HG02642 (cell line): ENCODE data around the gene RNF8.

Experiments used
- ATAC-seq: cut with Tn5 transposase; IDR thresholded peaks from one replicate; pipeline ENCODE4 v1.9.1; 2021; ENCODE audit warnings: mild to moderate bottlenecking; ENCODE audit not compliant: unreplicated experiment, poor library complexity

Gene RNF8

GRCh38 chr6:37354526-37355384, 972 bp downstream of the RNF8 start:
- ATAC-seq: no peak

DNA sequence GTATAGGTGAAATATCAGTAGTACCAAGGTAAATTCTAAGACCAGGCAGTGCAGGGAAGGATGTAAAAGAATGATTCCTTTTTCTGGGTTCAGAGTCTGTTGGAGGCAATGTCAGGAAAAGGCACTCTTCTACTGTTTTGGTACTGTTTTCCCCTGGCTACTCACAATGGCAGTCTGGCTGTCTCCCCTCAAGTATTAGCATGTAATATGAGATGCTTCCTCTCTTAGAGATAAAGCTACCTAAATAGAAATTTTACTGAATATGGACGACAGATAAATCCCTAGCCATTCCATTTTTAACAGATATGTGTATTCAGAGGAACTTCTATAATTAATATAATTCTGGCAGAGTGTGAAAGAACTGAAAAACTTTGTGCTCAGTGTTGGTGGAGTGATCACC, 3.5 kb downstream of the RNF8 start:
- no peak for ATAC-seq

DNA sequence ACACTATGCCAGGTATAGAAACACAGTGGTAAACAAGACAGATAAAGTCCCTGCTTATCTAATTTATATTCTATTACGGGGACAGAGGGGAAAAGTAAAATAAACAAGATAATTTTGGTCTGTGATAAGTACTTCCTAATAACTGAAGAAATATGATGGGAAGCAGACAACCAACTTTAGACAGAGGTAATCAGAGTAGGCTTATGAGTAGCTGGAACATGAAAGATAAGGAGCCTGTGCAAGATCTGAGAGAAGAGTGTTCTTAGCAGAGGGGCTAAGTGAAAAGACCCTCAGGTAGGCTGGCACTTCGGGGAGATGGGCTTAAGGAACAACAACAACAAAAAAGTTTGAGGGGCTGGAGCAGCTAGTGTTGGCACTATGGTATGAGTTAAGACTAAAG, 4.1 kb downstream of the RNF8 start:
- ATAC-seq: no peak

DNA sequence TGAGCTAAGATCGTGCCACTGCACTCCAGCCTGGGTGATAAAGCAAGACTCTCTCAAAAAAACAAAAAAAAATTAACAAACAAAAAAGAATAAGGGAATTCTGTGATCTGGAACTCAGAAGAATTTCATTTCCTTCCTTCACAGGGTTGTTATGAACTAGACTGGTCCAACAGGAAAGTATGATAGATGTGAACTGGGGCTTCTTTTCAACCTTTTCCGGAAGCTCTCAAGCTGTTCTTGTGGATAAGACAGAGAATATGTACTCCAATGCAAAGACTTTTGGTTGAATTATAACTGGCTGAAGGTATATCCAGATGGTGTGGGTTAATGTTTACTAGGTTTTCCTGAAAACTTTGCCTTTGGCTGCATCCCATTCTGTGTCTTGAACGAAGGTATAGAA, 5.3 kb downstream of the RNF8 start:
- ATAC-seq: no peak

DNA sequence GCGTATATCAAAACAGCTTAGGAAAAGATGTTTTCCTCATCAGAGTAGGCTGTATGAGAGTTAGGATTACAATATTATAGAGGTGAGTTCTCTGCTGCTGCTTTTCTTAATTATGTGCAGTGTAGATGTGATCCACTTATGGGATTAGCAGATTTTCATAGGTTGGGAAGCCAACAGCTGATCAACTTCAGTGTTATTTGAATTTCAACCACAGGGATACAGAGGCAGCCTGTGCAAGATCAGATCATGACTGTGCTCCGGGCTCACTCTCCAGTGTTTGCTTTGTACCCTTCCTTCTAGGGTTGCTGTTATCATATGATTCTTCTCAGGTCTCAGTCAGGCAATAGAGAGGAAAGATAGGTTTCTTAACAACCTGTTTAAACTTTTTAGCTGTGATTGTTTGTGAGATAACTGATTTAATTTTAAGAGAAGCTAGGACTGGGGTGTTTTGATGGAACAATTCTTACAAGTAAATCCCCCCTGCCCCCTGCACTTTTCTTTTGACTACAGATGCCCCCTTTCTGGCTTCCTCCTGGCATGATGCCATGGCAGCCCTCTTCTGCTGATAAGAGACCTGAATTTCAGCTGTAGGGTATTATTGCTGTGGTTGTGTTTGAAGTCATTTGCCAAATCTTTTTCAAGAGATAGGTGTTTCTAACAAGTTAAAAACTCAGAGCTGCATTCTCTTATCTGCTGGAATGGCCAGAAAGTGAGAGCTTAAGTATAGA, 8.5 kb downstream of the RNF8 start:
- no peak for ATAC-seq

DNA sequence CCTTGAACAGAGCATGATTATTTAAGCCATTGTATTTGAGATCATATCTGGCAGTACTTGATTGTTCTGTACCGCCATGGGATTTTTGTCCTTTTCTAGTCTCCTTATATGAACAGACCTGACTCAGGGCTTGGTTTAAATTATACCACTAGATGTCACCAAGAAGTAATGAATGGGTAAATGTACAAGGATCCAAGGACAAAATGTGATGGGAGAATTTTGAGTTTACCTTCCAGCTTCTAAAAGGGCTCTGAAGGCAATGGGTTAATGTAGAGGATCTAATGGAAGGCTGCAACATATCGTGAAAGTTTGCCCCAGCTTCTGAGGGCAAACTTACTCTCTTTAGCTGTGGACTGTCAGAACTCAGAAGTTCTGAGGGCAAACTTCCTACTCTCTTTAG, 12.0 kb downstream of the RNF8 start:
- no peak for ATAC-seq

GRCh38 chr6:37366910-37367309, 13.1 kb downstream of the RNF8 start:
- no peak for ATAC-seq

- ATAC-seq: no peak
These were observed 15.2 kb downstream of the RNF8 start for GRCh38 chr6:37368961-37369320.

DNA sequence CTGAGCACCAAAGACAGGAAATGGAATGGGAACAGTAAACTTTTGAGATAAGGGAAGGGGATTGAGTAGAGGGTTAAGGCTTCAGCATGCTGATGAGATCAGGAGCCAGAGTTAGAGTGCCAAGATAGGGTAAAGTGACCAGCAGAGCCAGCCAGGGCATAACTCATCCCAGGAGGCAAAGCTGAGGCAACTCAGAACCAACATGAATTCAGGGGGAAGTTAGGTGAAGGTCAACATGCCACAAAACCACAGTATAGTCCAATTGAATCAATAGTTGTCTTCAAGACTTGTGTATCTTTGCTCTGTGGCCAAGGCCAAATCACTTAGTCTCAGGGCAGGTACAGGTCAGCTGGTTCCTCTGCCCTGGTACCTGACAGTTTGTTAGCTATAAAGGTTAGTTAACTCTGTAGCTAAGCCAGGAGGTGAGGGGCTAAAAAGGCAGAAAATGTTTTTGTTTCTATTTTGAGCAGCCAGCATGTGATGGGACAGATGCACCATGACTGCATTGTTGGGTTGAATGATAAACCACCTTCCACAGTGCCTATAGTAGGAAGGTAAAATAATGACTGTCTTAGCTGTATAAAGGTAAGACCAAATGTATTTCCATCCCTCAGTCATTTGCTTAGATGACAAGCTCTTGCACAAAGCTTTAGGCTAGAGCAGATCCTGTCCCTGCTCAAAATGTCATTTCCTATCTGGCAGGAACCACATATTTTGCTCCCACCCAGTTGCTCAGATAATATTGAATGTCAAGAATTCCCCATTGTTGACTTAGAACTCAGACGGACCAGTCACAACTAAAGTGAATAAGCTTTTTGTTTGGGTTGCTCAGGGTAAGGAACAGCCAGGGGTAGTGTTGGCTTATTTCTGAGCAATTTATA, 15.8 kb downstream of the RNF8 start:
- no peak for ATAC-seq

- ATAC-seq: no peak
These were observed 17.6 kb downstream of the RNF8 start for GRCh38 chr6:37371154-37372083.

DNA sequence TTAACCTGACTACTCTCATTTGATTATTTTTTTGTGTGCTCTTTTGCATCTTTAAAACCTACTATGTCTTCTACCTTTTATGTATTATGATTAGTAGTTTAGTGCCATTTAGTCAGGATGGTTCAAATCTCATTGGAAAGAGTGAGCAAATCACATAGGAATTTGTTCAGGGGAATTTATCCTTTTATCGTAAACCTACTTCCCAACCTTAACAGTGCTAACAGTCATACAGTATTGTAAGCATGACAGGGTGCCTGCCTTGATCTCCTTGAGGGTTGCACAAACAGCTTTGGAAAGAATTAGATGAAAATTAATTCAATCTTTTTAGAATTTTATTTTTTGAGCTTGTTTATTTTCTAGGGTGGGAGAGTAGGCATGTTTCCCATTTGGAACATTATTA, 18.3 kb downstream of the RNF8 start:
- no peak for ATAC-seq

DNA sequence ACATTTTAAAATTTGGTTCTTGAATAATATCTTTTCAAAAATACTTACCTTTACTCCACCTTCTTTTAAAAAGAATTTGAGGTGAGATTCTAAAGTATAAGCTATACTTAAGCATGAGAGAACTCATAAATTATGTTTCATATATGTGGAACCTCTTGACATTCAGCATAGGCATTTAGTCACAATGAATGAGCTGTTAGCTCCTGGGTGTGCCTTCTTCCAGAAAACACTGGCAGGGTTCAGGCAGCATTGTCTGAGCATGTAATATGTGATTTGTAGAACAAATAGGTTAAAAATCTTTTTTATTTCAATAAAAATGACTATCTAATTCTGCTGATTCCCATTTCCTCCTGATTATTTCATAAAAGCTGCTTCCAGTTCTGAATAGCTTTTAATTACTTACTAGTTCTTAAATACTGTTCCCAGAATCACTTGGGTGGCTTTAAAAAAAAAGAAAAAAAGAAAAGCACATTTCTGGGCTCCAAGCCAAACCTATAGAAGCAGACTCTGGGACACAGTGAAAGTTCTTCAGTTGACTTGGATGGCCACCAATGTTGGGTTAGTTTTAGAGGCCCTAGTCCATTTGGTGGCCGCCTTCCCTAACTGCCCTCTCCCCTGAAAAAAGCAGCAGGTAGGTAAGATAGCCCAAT, 20.2 kb downstream of the RNF8 start:
- ATAC-seq: no peak

- ATAC-seq: no peak
These were observed 21.6 kb downstream of the RNF8 start for GRCh38 chr6:37375376-37375775.

DNA sequence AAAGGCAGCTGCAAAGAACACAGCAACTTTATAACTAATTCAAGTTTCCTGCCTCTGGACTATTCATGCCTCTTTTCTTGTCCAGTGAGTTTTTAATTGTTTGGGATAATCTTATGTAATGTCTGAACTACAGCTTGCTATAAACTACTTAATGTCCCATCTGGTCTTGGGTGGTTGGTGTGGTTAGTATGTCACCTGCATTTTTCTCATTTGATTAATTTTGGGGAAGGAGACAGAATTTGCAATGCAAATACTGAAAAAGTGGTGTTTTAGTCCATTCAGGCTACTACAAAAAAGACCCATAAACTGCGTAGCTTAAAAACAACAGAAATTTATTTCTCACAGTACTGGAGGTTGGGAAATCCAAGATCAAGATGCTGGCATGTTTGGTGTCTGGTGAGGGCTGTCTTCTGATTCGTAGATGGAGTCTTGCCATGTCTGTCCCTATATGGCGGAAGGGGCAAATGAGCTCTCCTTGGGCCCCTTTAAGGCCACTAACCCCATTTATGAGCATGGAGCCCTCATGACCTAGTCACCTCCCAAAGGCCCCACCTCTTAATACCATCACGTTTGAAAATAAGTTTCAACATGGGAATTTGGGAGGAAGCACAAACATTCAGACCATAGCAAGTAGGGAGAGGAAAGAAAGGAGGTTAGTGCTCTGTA, 22.4 kb downstream of the RNF8 start:
- ATAC-seq: no peak

DNA sequence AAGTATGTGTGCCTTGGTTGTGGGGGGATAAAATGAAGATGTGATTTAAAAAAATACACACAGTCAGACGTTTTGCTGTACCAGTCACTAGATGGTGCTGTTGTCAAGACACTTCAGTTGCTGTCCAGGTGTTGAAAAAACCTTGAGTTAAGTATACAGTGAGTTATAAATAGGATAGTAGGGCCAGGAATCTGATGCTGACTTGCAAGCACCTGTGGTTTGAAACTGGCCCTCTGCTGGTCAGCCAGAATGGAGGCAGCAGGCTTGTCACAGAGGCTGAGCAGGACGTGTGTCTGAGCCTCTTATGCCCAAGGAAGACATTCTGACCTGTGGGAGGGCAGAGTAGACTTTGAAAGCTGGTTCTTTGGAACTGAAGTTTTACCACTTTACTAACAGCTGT, 27.8 kb downstream of the RNF8 start:
- peak; percentile 69 for ATAC-seq

- no peak for ATAC-seq
These were observed 29.4 kb downstream of the RNF8 start for GRCh38 chr6:37382994-37383765.

- no peak for ATAC-seq
These were observed 34.8 kb downstream of the RNF8 start for GRCh38 chr6:37388578-37388977.

DNA sequence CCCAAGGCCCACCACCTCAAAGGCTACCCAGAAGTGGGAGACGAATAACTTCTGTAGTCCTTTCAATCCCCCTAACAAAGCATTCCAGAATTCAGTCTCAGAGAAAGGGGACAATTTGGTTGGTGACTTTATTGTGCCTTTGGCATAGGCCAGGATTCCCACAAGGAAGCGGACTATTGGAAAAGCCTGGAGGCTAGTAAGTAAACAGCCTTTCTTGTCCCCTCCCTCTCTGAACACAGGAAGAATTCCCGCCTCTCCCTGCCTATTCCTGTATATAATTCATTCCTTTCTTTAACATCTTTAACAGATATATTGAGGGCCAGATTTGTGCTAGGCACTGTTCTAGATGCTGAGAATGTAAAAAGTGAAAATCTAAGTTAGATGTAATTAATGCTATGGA, 36.1 kb downstream of the RNF8 start:
- ATAC-seq: no peak
